HG03280 (cell line): Measurements from ENCODE around the gene VIL1.

Experiments used
- ATAC-seq: cut with Tn5 transposase; IDR thresholded peaks from one replicate; pipeline ENCODE4 v1.9.1; 2021; ENCODE audit warnings: mild to moderate bottlenecking, moderate library complexity; ENCODE audit not compliant: unreplicated experiment

VIL1 gene

DNA sequence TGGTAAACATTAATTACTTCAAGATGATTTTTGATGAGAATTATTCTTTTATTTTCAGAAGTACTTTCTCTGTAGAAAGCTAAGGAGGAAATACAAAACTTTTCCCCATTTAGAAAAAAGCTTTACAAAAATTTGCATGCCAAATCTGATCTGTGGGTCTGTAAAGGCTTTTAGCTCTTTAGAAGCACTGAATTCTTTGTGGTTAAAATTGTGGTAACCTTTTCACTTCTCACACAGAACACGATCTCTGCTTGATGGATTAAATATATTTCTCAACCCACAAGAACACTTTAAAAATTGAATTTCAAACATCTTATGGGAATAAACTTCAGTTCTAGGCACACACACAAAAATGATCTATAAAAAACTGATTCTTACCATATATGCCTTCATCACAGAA is 63.7 kb downstream of the VIL1 start:
- ATAC-seq = no peak

GRCh38 chr2:218485986-218486667 is 67.2 kb downstream of the VIL1 start:
- no peak for ATAC-seq

DNA sequence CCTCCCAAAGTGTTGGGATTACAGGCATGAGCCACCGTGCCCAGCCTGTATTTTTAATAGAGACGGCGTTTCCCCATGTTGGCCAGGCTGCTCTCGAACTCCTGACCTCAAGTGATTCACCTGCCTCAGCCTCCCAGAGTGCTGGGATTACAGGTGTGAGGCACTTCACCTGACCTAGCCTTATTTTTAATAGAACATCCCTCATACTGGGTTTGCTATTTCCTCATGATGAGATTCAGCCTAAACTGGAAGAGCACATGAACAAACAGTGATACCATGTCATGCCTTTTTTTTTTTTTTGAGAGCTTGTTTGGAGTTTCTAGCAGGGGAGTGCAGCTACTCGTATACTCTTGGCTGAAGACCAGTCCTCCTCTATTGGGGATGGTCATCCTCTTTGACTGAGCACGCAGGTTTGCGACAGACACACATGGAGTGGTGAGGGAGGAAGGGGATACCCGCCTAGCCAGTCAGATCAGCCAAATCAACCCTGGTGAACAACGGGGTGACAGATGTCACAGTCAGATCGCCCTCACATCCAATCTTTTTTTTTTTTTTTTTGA is 81.7 kb downstream of the VIL1 start:
- ATAC-seq = no peak

DNA sequence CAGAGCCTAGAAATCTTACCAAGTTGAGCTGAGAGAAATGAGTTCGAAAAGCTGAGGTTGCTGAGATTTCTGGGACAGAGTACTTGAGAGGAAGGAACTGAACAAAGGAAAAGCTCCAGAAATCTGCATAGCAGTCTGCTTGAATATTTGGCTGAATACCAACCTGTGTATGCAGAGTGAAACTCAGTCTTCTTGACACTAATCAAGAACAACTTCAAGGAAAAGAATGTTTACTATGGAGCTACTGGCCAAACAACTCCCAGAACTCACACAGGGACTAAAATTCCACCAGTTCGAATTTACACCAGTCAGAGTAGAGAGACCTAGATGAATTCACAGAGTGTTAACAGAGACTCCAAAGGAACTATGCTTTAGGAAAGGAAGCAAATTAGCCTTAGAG is 82.7 kb downstream of the VIL1 start:
- no peak for ATAC-seq
